WTC11 (cell line): Measurements from ENCODE around the gene SLAMF6.

Experiments
- CBFB ChIP-seq: sonication (generic); formaldehyde crosslinking; IDR thresholded peaks from 2 replicates; pipeline ENCODE4 v1.8.1; 2022; ENCODE audit warnings: mild to moderate bottlenecking, low read depth, missing genetic modification reagents
- ESRRA ChIP-seq: sonication (generic); formaldehyde crosslinking; IDR thresholded peaks from 2 replicates; pipeline ENCODE4 v1.8.1; 2022; ENCODE audit warnings: mild to moderate bottlenecking, missing genetic modification reagents, borderline replicate concordance
- FOXJ3 ChIP-seq: sonication (generic); formaldehyde crosslinking; IDR thresholded peaks from 2 replicates; pipeline ENCODE4 v1.9.0; 2021; ENCODE audit warnings: missing genetic modification reagents, mild to moderate bottlenecking, borderline replicate concordance
- NFYB ChIP-seq: sonication (generic); formaldehyde crosslinking; conservative IDR thresholded peaks from 2 replicates; pipeline ENCODE4 v1.8.0; 2022; ENCODE audit warnings: low read depth, missing genetic modification reagents
- NR2C2 ChIP-seq: sonication (generic); formaldehyde crosslinking; IDR thresholded peaks from 2 replicates; pipeline ENCODE4 v1.8.0; 2022; ENCODE audit warnings: mild to moderate bottlenecking, missing genetic modification reagents
- RELA ChIP-seq: sonication (generic); formaldehyde crosslinking; IDR thresholded peaks from 2 replicates; pipeline ENCODE4 v1.8.1; 2022; ENCODE audit warnings: missing genetic modification reagents, mild to moderate bottlenecking, borderline replicate concordance
- SP1 ChIP-seq: sonication (generic); formaldehyde crosslinking; conservative IDR thresholded peaks from 2 replicates; pipeline ENCODE4 v1.8.1; 2022; ENCODE audit warnings: missing genetic modification reagents
- TCF7 ChIP-seq: sonication (generic); formaldehyde crosslinking; IDR thresholded peaks from 2 replicates; pipeline ENCODE4 v1.8.0; 2022; ENCODE audit warnings: mild to moderate bottlenecking, low read depth, missing genetic modification reagents, moderate library complexity
- ZNF317 ChIP-seq: sonication (generic); formaldehyde crosslinking; IDR thresholded peaks from 2 replicates; pipeline ENCODE4 v1.8.1; 2023; ENCODE audit warnings: low read depth, mild to moderate bottlenecking, moderate library complexity, missing genetic modification reagents, borderline replicate concordance
- ZNF416 ChIP-seq: fragments of 250-450 bp; sonication (Bioruptor Pico); IDR thresholded peaks from 2 replicates; pipeline ENCODE4 v1.9.0; 2021; ENCODE audit warnings: mild to moderate bottlenecking, inconsistent platforms
- TF ChIP-seq, protein P1 (sequence below): fragments of 200-600 bp; IDR thresholded peaks from 2 replicates; pipeline ENCODE4 v1.8.0; 2022; ENCODE audit warnings: antibody characterized with exemption

DNA sequence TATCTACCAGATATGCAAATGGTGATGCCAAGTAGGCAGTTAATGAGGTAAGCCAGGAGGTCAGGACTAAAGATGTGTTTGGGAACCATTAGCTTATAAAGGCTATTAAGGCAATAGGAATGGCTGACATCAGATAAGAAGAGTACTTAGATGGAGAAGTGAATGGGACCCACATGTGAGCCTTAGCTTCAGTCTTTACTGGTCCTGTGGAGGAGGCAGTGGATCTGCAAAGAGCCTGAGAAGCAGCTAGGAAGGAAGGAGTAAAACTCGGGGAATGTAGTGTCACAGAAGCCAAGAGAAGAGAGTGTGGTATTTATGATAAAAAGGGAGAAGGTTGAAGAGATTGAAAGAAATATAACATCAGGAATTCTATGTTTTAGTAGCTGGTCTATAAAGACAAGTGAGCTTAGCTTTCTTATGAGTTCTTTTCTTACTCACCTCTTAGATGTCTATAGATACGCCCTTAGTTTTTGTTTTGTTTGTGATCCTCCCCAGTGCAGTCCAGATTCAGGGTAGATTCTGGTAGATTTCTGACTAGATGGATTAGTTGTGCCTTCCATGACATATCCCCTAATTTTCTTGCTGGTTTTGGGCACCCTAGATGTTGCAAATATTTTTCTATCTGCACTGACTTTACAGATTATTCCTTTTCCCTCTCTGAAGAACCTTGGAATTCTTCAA, 39.4 kb downstream of the SLAMF6 start:
- TF ChIP-seq, protein P1, sequence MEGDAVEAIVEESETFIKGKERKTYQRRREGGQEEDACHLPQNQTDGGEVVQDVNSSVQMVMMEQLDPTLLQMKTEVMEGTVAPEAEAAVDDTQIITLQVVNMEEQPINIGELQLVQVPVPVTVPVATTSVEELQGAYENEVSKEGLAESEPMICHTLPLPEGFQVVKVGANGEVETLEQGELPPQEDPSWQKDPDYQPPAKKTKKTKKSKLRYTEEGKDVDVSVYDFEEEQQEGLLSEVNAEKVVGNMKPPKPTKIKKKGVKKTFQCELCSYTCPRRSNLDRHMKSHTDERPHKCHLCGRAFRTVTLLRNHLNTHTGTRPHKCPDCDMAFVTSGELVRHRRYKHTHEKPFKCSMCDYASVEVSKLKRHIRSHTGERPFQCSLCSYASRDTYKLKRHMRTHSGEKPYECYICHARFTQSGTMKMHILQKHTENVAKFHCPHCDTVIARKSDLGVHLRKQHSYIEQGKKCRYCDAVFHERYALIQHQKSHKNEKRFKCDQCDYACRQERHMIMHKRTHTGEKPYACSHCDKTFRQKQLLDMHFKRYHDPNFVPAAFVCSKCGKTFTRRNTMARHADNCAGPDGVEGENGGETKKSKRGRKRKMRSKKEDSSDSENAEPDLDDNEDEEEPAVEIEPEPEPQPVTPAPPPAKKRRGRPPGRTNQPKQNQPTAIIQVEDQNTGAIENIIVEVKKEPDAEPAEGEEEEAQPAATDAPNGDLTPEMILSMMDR: no peak
- no peak for TF ChIP-seq TCF7 (CRISPR knock-in tag)
- no peak for TF ChIP-seq FOXJ3 (CRISPR knock-in tag)
- no peak for TF ChIP-seq ESRRA
- no peak for TF ChIP-seq RELA (CRISPR knock-in tag)
- no peak for TF ChIP-seq NFYB (CRISPR knock-in tag)
- no peak for TF ChIP-seq ZNF317
- TF ChIP-seq SP1: no peak
- TF ChIP-seq CBFB (CRISPR knock-in tag): no peak
- TF ChIP-seq NR2C2 (CRISPR knock-in tag): no peak
- TF ChIP-seq ZNF416 (CRISPR knock-in tag): no peak
